A549 (cell line): Measurements from ENCODE around the gene TMEM219. TPM values are rescaled to one million over a fixed set of nuclear protein-coding genes. Genes with fewer than 3 reads are reported as not detected.

ENCODE experiments used
- ATAC-seq, 2 experiments: fragments of 200-7000 bp in 1 of 2; fragments of >200 bp in 1 of 2; cut with Nextera tagmentation in 1 of 2; cut with Tn5 transposase in 1 of 2; 3 replicates each; pipeline versions ENCODE4 v1.8.0 to v1.9.1; 2018 to 2020; ENCODE audit warnings: mild to moderate bottlenecking in 1 of 2, moderate library complexity in 1 of 2
- CTCF ChIA-PET: fragments of 300-600 bp; sonication (Branson Sonifier 250); formaldehyde crosslinking; extraction: SDS; loops from one replicate; lab custom pipeline; 2021; ENCODE audit warnings: antibody characterized with exemption, inconsistent platforms; lab: Yijun Ruan, JAX
- POLR2A ChIA-PET: fragments of 350-600 bp; formaldehyde crosslinking; extraction: SDS; loops from one replicate; lab custom pipeline; 2021; ENCODE audit warnings: antibody characterized with exemption, inconsistent platforms; lab: Yijun Ruan, JAX
- DNase-seq, 2 experiments: peaks; one replicate each; pipeline versions ENCODE4 v3.0.0 to v3.0.0-alpha.2; 2011 to 2016; ENCODE audit warnings: low read depth in 1 of 2, low spot score in 1 of 2
- FAIRE-seq: peaks from 2 replicates; lab custom pipeline; 2011; peaks lifted over from hg19 to GRCh38; lab: Jason Lieb, UNC
- H3K27ac ChIP-seq, 2 experiments: fragments of >200 bp; sonication (Bioruptor Twin); formaldehyde crosslinking; 3 replicates each; pipeline ENCODE4 v1.5.1; 2016 to 2017
- H3K4me1 ChIP-seq: fragments of >200 bp; sonication (Bioruptor Twin); formaldehyde crosslinking; 3 replicates; pipeline ENCODE4 v1.6.1; 2016
- H3K4me2 ChIP-seq: fragments of >200 bp; sonication (Bioruptor Twin); formaldehyde crosslinking; 3 replicates; pipeline ENCODE4 v1.6.1; 2016
- H3K4me3 ChIP-seq: fragments of >200 bp; sonication (Bioruptor Twin); formaldehyde crosslinking; 3 replicates; pipeline ENCODE4 v1.5.1; 2016
- H3K9me3 ChIP-seq: fragments of >200 bp; sonication (Bioruptor Twin); formaldehyde crosslinking; 3 replicates; pipeline ENCODE4 v1.6.1; 2016
- CHD2 ChIP-seq: fragments of 150-350 bp; IDR thresholded peaks from 2 replicates; pipeline ENCODE4 v1.6.1; 2014; ENCODE audit warnings: low read length; ENCODE audit not compliant: partially characterized antibody
- EHF ChIP-seq: fragments of 250-450 bp; sonication (Bioruptor Pico); IDR thresholded peaks from 2 replicates; pipeline ENCODE4 v1.5.0; 2020; ENCODE audit warnings: mild to moderate bottlenecking
- ELK1 ChIP-seq: fragments of 150-350 bp; IDR thresholded peaks from 2 replicates; pipeline ENCODE4 v1.6.1; 2014; ENCODE audit warnings: low read depth, mild to moderate bottlenecking, low read length
- ESRRA ChIP-seq: fragments of 150-350 bp; IDR thresholded peaks from 2 replicates; pipeline ENCODE4 v1.6.1; 2014; ENCODE audit warnings: mild to moderate bottlenecking, low read length, borderline replicate concordance
- FOSB ChIP-seq: fragments of 250-450 bp; sonication (Bioruptor Pico); IDR thresholded peaks from 2 replicates; pipeline ENCODE4 v1.5.0; 2020; ENCODE audit warnings: mild to moderate bottlenecking, moderate library complexity
- HDAC2 ChIP-seq: fragments of 200-600 bp; sonication (generic); IDR thresholded peaks from 2 replicates; pipeline ENCODE4 v1.6.1; 2016
- HOXB13 ChIP-seq: fragments of 250-450 bp; sonication (Bioruptor Pico); IDR thresholded peaks from 2 replicates; pipeline ENCODE4 v1.5.0; 2020; ENCODE audit warnings: low read depth, mild to moderate bottlenecking, moderate library complexity
- JUNB ChIP-seq: fragments of >200 bp; sonication (Bioruptor Twin); formaldehyde crosslinking; IDR thresholded peaks from 2 replicates; pipeline ENCODE4 v1.6.1; 2016
- MAFK ChIP-seq: fragments of 450-650 bp; IDR thresholded peaks from 2 replicates; pipeline ENCODE4 v1.6.1; 2014; ENCODE audit not compliant: partially characterized antibody
- MAZ ChIP-seq: fragments of 150-350 bp; IDR thresholded peaks from 2 replicates; pipeline ENCODE4 v1.6.1; 2014; ENCODE audit warnings: antibody characterized with exemption, low read depth, low read length, borderline replicate concordance
- NPAS2 ChIP-seq: fragments of 250-450 bp; sonication (Bioruptor Pico); IDR thresholded peaks from 2 replicates; pipeline ENCODE4 v1.8.0; 2022; ENCODE audit warnings: mild to moderate bottlenecking, moderate library complexity, borderline replicate concordance
- NR3C1 ChIP-seq: fragments of >200 bp; sonication (Bioruptor Twin); formaldehyde crosslinking; IDR thresholded peaks from 3 replicates; pipeline ENCODE4 v1.6.1; 2017
- PBX3 ChIP-seq: IDR thresholded peaks from 2 replicates; pipeline ENCODE4 v1.6.1; 2012
- PHF8 ChIP-seq: fragments of 200-600 bp; sonication (generic); IDR thresholded peaks from 2 replicates; pipeline ENCODE4 v1.6.1; 2016; ENCODE audit warnings: low read depth, mild to moderate bottlenecking, antibody characterized with exemption, moderate library complexity, borderline replicate concordance
- POLR2AphosphoS2 ChIP-seq: conservative IDR thresholded peaks from 2 replicates; pipeline ENCODE4 v1.6.1; 2012; ENCODE audit warnings: low read length, improper control_type of control experiment, inconsistent platforms
- RAD21 ChIP-seq, 2 experiments: fragments of >200 bp in 1 of 2; sonication (Bioruptor Twin) in 1 of 2; formaldehyde crosslinking in 1 of 2; IDR thresholded peaks in 1 of 2; conservative IDR thresholded peaks in 1 of 2; 2 replicates in 1 of 2; 3 replicates in 1 of 2; pipeline ENCODE4 v1.6.1; 2012 to 2018; ENCODE audit warnings: inconsistent platforms in 1 of 2
- RARB ChIP-seq: fragments of 250-450 bp; sonication (Bioruptor Pico); IDR thresholded peaks from 2 replicates; pipeline ENCODE4 v1.8.0; 2021; ENCODE audit warnings: mild to moderate bottlenecking, moderate library complexity
- TFCP2L1 ChIP-seq: fragments of 250-450 bp; sonication (Bioruptor Pico); IDR thresholded peaks from 2 replicates; pipeline ENCODE4 v1.5.0; 2021; ENCODE audit warnings: mild to moderate bottlenecking
- ZFP36 ChIP-seq: fragments of 450-650 bp; IDR thresholded peaks from 2 replicates; pipeline ENCODE4 v1.6.1; 2014; ENCODE audit warnings: borderline replicate concordance; ENCODE audit not compliant: partially characterized antibody
- ZSCAN20 ChIP-seq: fragments of 250-450 bp; sonication (Bioruptor Pico); IDR thresholded peaks from 2 replicates; pipeline ENCODE4 v1.8.0; 2022; ENCODE audit warnings: mild to moderate bottlenecking, moderate library complexity
- WGBS: methylation state at CpG from one replicate; pipeline ENCODE4 v1.1.6; 2017; ENCODE audit errors: missing lambda C conversion rate; 5-methylcytosine and 5-hydroxymethylcytosine counted together
- polyA plus RNA-seq, 4 experiments: library from polyadenylated mRNA; depleted of rRNA in 3 of 4; stranded (reverse); fragments of >200 nt; fragmentation: RNase III in 1 of 4; extraction: RNeasy Plus Mini Kit Qiagen cat#74134 plus additional on column Dnase treatment in 1 of 4; gene quantifications; 2 replicates in 3 of 4; 3 replicates in 1 of 4; pipeline ENCODE4 v1.2.3, GENCODE V29; 2011 to 2017
- TF ChIP-seq, protein P1 (sequence below): fragments of >200 bp; sonication (Bioruptor Twin); formaldehyde crosslinking; IDR thresholded peaks from 2 replicates; pipeline ENCODE4 v1.6.1; 2016
- TF ChIP-seq, protein P2 (sequence below): fragments of >200 bp; sonication (Bioruptor Twin); formaldehyde crosslinking; IDR thresholded peaks from 3 replicates; pipeline ENCODE4 v1.5.1; 2016
- TF ChIP-seq, protein P3 (sequence below): IDR thresholded peaks from 2 replicates; pipeline ENCODE4 v1.6.1; 2012; ENCODE audit warnings: low read depth, borderline replicate concordance

The TMEM219 gene
- polyA plus RNA-seq, 2 of the 4 experiments (the other 2 are of a cell fraction) = 65.1 to 74.4 TPM

GRCh38 chr16:30006095-30006473, 44.2 kb downstream of the TMEM219 start:
- H3K4me3 ChIP-seq = no peak overlapping the region
- DNase-seq = no peak
- H3K9me3 ChIP-seq = no peaks in the 10 kb centered on the region
- no peak overlapping the region for H3K27ac ChIP-seq
- ChIA-PET CTCF (interaction anchor here (0.5 to 3.8 kb wide), 46 partner anchors 11 to 327 kb away, joined by 3 to 41 read pairs (median 5); partner anchors contain the start of genes ASPHD1, CDIPT, HIRIP3 and INO80E), POLR2A (interaction anchor here (0.8 to 2.0 kb wide), 2 partner anchors 62 to 107 kb away, joined by 3 to 7 read pairs; partner anchors contain the start of gene SEZ6L2)
- H3K4me1 ChIP-seq = peaks cover 11% of the 10 kb centered on the region; the same call in 2 of the 3 replicates
- no peak for ATAC-seq
- WGBS = 86% methylated on average over 11 of the region's 18 CpGs
- no peak overlapping the region for H3K4me2 ChIP-seq
- FAIRE-seq = no peak
- TF ChIP-seq JUNB (no peak), TFCP2L1 (CRISPR knock-in tag) (no peak), ZSCAN20 (CRISPR knock-in tag) (no peak), CHD2 (no peak), ELK1 (no peak), PBX3 (no peak), FOSB (CRISPR knock-in tag) (no peak), NR3C1 (no peak), RAD21 (conservative IDR thresholded peaks at IDR 0.05 in 1 of 2, IDR thresholded peaks at IDR 0.05 in 1 of 2) (no peak), RARB (CRISPR knock-in tag) (no peak), MAFK (no peak), HDAC2 (no peak), NPAS2 (no peak)
- TF ChIP-seq, protein P1, sequence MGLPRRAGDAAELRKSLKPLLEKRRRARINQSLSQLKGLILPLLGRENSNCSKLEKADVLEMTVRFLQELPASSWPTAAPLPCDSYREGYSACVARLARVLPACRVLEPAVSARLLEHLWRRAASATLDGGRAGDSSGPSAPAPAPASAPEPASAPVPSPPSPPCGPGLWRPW = no peak
- TF ChIP-seq, protein P2, sequence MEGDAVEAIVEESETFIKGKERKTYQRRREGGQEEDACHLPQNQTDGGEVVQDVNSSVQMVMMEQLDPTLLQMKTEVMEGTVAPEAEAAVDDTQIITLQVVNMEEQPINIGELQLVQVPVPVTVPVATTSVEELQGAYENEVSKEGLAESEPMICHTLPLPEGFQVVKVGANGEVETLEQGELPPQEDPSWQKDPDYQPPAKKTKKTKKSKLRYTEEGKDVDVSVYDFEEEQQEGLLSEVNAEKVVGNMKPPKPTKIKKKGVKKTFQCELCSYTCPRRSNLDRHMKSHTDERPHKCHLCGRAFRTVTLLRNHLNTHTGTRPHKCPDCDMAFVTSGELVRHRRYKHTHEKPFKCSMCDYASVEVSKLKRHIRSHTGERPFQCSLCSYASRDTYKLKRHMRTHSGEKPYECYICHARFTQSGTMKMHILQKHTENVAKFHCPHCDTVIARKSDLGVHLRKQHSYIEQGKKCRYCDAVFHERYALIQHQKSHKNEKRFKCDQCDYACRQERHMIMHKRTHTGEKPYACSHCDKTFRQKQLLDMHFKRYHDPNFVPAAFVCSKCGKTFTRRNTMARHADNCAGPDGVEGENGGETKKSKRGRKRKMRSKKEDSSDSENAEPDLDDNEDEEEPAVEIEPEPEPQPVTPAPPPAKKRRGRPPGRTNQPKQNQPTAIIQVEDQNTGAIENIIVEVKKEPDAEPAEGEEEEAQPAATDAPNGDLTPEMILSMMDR = no peak

GRCh38 chr16:30006659-30007377, 44.9 kb downstream of the TMEM219 start:
- CTCF ChIA-PET = interaction anchor here (0.8 to 3.8 kb wide), 25 partner anchors 12 to 315 kb away, joined by 3 to 41 read pairs (median 6); partner anchors contain the start of genes ASPHD1, CDIPT, HIRIP3 and INO80E
- FAIRE-seq (no peak), ATAC-seq (no peak), DNase-seq (no peak)
- Histone ChIP-seq H3K27ac (no peak overlapping the region), H3K4me2 (no peak overlapping the region), H3K9me3 (no peaks in the 10 kb centered on the region), H3K4me3 (no peak overlapping the region), H3K4me1 (peaks cover 11% of the 10 kb centered on the region; the same call in 2 of the 3 replicates)
- POLR2A ChIA-PET = interaction anchor here (1.1 kb wide), 1 partner anchor 81 kb away, joined by 4 read pairs; the partner anchor contains the start of gene KCTD13
- 92% methylated on average over 32 of the region's 34 CpGs for WGBS
- TF ChIP-seq MAZ = no peak
- TF ChIP-seq PHF8 = no peak
- no peak for TF ChIP-seq ZFP36
- no peak for TF ChIP-seq HOXB13 (CRISPR knock-in tag)
- TF ChIP-seq ESRRA = no peak
- no peak for TF ChIP-seq TFCP2L1 (CRISPR knock-in tag)
- no peak for TF ChIP-seq POLR2AphosphoS2
- no peak for TF ChIP-seq ZSCAN20 (CRISPR knock-in tag)
- no peak for TF ChIP-seq EHF (CRISPR knock-in tag)
- TF ChIP-seq, protein P3, sequence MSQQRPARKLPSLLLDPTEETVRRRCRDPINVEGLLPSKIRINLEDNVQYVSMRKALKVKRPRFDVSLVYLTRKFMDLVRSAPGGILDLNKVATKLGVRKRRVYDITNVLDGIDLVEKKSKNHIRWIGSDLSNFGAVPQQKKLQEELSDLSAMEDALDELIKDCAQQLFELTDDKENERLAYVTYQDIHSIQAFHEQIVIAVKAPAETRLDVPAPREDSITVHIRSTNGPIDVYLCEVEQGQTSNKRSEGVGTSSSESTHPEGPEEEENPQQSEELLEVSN = no peak
- TF ChIP-seq, all 56 proteins: peak for 0
